HG03575 (cell line): Measurements from ENCODE around the gene OTOG.

Source experiments
- ATAC-seq: cut with Tn5 transposase; IDR thresholded peaks from one replicate; pipeline ENCODE4 v1.9.1; 2021; ENCODE audit not compliant: unreplicated experiment, insufficient number of reproducible peaks, low FRiP score; ENCODE audit errors: extremely low read depth

OTOG gene

GRCh38 chr11:17634776-17635550, 87.9 kb downstream of the OTOG start:
- no peak for ATAC-seq

DNA sequence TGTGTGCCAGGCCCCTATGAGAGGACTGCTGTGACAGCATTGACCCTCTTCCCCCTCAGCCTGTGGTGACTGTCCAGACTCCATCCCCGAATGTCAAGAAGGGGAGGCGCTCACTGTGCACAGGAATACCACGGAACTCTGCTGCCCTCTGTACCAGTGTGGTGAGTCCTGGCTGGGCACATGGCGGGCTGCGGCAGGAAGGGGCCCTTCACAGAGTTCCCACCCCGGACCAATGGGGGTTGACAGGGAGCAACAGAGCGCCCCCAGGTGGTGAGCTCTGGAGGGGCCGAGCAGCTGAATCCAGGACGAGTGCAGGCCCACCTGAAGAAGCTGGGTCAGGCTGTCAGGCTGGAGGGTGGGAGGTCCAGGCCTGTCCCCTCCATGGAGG, 88.5 kb downstream of the OTOG start:
- ATAC-seq: no peak

- no peak for ATAC-seq
Observed at GRCh38 chr11:17636721-17637120, 89.7 kb downstream of the OTOG start.

GRCh38 chr11:17637901-17638300, 90.8 kb downstream of the OTOG start:
- no peak for ATAC-seq

DNA sequence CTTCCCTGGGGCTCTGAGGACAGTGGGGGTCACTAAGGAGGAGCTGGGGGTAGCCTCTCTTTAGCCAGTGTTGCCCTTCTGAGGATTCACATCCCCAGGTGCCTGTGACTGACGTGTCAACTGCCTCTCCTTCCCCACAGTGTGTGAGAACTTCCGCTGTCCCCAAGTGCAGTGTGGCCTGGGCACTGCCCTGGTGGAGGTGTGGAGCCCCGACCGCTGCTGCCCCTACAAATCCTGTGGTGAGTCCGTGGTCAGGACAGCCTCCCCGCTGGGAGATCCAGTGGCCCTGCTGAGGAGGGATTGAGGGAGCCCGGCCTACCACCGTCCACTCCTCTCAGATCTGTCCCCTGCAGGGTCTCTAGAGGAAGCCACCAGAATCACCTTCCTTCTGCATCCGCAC, 91.3 kb downstream of the OTOG start:
- no peak for ATAC-seq

GRCh38 chr11:17639091-17639490, 92.0 kb downstream of the OTOG start:
- ATAC-seq: no peak

DNA sequence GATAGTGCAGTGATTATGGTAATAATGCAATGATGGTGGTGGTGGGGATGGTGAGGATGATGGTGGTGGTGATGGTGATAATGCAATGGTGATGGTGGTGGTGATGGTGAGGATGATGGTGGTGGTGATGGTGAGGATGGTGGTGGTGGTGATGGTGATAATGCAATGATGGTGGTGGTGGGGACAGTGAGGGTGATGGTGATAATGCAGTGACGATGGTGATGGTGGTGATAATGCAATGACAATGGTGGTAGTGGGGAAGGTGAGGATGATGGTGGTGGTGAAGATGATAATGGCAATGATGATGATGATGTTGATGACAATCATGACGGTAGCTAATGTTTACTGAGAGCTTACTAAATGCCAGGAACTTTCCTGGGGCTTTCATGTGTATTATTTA, 92.7 kb downstream of the OTOG start:
- ATAC-seq: no peak

DNA sequence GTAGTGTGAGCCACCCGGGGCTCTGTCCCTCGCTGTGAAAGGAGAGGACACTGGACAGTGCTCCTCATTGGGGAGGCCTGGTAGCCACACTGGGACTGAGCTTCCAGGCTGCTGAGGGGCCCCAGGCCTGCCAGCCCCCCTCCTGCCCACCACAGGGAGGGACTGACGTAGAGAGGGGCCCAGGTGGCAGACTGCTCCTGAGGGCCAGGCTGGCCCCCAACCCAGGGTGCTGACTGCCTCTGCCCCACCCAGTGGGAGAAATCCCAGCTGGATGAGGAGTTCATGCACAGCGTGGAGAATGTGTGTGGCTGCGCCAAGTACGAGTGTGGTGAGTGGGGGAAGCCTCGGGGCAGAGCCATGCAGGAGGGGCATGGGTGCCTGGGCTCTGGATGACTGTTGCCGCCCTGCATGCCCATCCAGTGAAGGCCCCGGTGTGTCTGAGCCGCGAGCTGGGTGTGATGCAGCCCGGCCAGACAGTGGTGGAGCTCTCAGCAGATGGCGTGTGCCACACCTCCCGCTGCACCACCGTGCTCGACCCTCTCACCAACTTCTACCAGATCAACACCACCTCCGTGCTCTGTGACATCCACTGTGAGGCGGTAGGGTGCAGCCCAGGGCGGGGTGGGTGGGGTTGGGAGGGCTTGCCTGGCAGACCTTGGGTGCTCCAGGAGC, 93.6 kb downstream of the OTOG start:
- no peak for ATAC-seq

GRCh38 chr11:17641792-17642350, 94.8 kb downstream of the OTOG start:
- no peak for ATAC-seq

GRCh38 chr11:17642370-17642769, 95.3 kb downstream of the OTOG start:
- ATAC-seq: no peak

GRCh38 chr11:17642980-17643379, 95.9 kb downstream of the OTOG start:
- ATAC-seq: no peak

GRCh38 chr11:17643506-17644405, 96.7 kb downstream of the OTOG start:
- no peak for ATAC-seq

- no peak for ATAC-seq
Observed at GRCh38 chr11:17645190-17645970, 98.3 kb downstream of the OTOG start.

DNA sequence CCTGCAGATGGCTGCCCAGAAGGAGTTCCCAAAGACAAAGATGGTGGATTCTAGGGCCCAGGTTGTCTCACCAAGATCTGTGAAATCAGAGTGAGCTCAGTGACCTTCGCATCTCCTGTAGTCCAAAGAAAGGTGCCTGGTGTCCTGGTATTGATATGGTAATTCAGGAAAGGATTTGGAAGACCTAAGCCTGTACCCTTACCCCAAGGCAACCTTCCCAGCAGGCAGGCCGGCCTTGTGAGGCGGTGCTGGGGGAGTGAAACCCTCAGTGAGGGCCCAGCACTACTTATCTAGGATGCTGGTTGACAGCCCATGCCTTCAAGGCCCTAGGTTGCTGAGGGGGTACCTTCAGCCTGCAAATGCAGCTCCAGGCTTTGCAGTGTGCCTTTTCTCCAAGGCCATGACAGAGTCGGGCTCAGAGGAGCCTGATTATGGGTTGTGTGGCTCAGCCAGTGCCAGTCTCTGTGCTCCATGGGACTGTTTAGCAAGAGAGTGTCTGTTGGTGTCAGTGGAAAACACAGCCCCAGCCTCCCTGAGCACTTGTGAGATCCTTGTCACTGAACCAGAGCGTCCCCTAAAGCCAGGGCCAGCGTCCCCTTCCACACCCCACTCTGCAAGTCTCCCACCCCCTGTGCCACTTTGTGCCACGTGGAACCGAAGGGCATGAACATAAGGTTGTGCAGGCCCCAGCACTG, 99.5 kb downstream of the OTOG start:
- no peak for ATAC-seq

DNA sequence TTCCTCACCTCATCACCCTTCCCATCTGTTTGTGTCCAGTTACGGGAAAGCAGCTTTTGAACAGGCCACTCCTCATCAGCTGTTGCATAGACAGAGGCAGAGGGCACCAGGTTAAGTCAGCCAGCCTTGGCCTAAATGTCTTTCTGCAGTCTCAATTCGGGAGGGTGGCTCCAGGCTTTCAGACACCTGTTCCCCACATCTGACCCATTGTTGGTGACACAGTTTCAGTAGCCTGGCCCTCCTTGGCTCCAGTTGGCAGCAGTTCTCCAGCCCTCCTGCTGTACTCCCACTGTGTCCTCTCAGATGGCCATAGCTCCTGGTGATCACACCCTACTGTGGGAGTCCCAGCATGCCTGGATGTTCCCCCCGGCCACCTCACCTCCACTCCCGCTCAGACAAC, 101.5 kb downstream of the OTOG start:
- no peak for ATAC-seq

DNA sequence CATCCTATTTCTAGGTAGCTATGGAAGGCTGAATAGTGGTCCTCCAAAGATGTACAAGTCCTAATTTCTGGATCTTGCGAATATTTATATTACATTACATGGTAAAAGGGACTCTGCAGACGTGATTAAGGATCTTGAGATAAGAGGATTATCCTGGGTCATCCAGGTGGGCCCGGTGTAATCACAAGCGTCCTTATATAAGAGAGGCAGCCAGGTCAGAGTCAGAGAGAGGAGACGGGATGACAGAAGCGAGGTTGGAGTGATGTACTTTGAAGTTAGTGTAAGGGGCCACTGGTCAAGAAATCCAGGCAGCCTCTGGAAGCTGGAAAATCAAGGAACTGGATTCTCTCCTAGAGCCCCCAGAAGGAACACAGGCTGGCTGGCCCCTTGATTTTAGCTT, 102.2 kb downstream of the OTOG start:
- no peak for ATAC-seq

DNA sequence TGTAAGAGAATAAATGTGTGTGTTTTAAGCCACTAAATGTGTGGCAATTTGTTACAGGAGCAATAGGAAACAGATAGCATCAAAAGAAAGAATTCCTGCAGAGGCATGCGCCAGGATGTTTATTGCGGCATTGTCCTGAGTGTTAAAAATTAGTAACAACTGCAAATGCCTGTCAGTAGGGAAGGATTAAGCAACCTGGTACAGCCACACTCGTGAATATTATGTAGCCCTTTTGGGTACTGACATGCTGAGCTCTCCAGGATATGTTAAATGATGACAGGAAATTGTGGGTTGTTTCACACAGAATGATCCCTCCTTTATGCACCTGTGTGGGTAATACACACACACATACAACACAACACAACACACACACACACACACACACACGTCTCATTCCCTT, 102.6 kb downstream of the OTOG start:
- no peak for ATAC-seq
